A549 treated with AZD9567 at 1 μM for 4 hours (cell line): ENCODE data around the gene SIPA1L3. TPM values are rescaled to one million over a fixed set of nuclear protein-coding genes. Genes with fewer than 3 reads are reported as not detected.

ENCODE experiments used
- total RNA-seq: library from RNA; stranded (reverse); fragments of 200-300 nt; extraction: Qiagen RNA extraction; gene quantifications from 5 replicates; pipeline ENCODE4 v1.2.3, GENCODE V29; 2022; ENCODE audit not compliant: insufficient read depth

Gene SIPA1L3
- 23.9 to 36.8 TPM (median 34.3 TPM) in 5 replicates for total RNA-seq

GRCh38 chr19:37906869-37907734, at the start of gene SIPA1L3:
Gene SIPA1L3 (plus strand): TSS chr19:37907208. CDS start chr19:38081566, 174,358 bp downstream.

GRCh38 chr19:37905946-37906868, 801 bp upstream of the SIPA1L3 start, which contains the start of gene WDR87:
Gene WDR87 (minus strand): TSS chr19:37906594. CDS start chr19:37898239, 8,355 bp downstream.

GRCh38 chr19:38224014-38224862, 317.2 kb downstream of the SIPA1L3 start, which contains the start of gene DPF1:
Gene DPF1 (minus strand): TSS chr19:38224222. CDS start chr19:38224142, 80 bp downstream.

Other genes with a start within 250 kb of the SIPA1L3 start
- gene ZNF607, start 187.4 kb upstream of the SIPA1L3 start, total RNA-seq = 4.5 to 8.4 TPM (median 6.0 TPM) in 5 replicates
- gene ZNF573, start 127.6 kb upstream of the SIPA1L3 start, total RNA-seq = 1.3 to 2.1 TPM (median 2.0 TPM) in 5 replicates
- not detected in 5 replicates for gene WDR87, start 614 bp upstream of the SIPA1L3 start, total RNA-seq